SK-N-MC (cell line): ENCODE data around the gene IL12B.
A peak's percentile ranks its signal among the peaks of the same experiment; 100 is the strongest.

Experiments used
- DNase-seq: peaks from one replicate; pipeline ENCODE4 v3.0.0-alpha.2; 2011; ENCODE audit warnings: low read depth, low spot score
- H3K27ac ChIP-seq: fragments of 200-600 bp; sonication (generic); 2 replicates; pipeline ENCODE4 v1.5.1; 2016; ENCODE audit warnings: mixed run types
- H3K36me3 ChIP-seq: fragments of 200-600 bp; sonication (generic); 2 replicates; pipeline ENCODE4 v1.6.1; 2017; ENCODE audit warnings: antibody characterized with exemption, low read length, mixed read lengths; ENCODE audit not compliant: insufficient read depth
- H3K4me3 ChIP-seq: fragments of 200-600 bp; sonication (generic); 2 replicates; pipeline ENCODE4 v1.5.1; 2016
- H3K9ac ChIP-seq: fragments of 200-600 bp; sonication (generic); 2 replicates; pipeline ENCODE4 v1.8.0; 2017; ENCODE audit warnings: mixed run types, mixed read lengths; ENCODE audit not compliant: insufficient read length
- H3K9me3 ChIP-seq: fragments of 200-600 bp; sonication (generic); 2 replicates; pipeline ENCODE4 v1.6.1; 2017; ENCODE audit warnings: low read depth, mild to moderate bottlenecking, antibody characterized with exemption, low read length, moderate library complexity, mixed read lengths
- EZH2 ChIP-seq: fragments of 200-600 bp; sonication (generic); IDR thresholded peaks from one replicate; pipeline ENCODE4 v1.6.1; 2017; ENCODE audit warnings: antibody characterized with exemption
- FOXP2 ChIP-seq: optimal IDR thresholded peaks from 2 replicates; pipeline ENCODE3; 2011; ENCODE audit warnings: mild to moderate bottlenecking, moderate library complexity; ENCODE audit not compliant: insufficient read depth; ENCODE audit errors: extremely low read length, control extremely low read depth
- POLR2AphosphoS5 ChIP-seq: IDR thresholded peaks from 2 replicates; pipeline ENCODE4 v1.6.1; 2012; ENCODE audit warnings: mild to moderate bottlenecking, low read depth, low read length, borderline replicate concordance

The IL12B gene

GRCh38 chr5:159338118-159338517 is 7.8 kb upstream of the IL12B start:
- Histone ChIP-seq H3K27ac (no peak overlapping the region), H3K36me3 (no peaks in the 10 kb centered on the region), H3K9me3 (no peaks in the 10 kb centered on the region), H3K4me3 (no peak overlapping the region), H3K9ac (no peak overlapping the region)
- no peak for DNase-seq
- TF ChIP-seq POLR2AphosphoS5 = no peak
- TF ChIP-seq EZH2 = no peak
- TF ChIP-seq FOXP2 = no peak

- DNase-seq = no peak
- H3K36me3 ChIP-seq = no peaks in the 10 kb centered on the region
- H3K27ac ChIP-seq = no peak overlapping the region
- H3K9ac ChIP-seq = no peak overlapping the region
- no peaks in the 10 kb centered on the region for H3K9me3 ChIP-seq
- TF ChIP-seq FOXP2 (no peak), EZH2 (no peak), POLR2AphosphoS5 (no peak)
- H3K4me3 ChIP-seq = no peak overlapping the region
Measured at GRCh38 chr5:159337016-159337955, 7.0 kb upstream of the IL12B start.

GRCh38 chr5:159336586-159336985 is 6.3 kb upstream of the IL12B start:
- no peak for DNase-seq
- no peak overlapping the region for H3K4me3 ChIP-seq
- H3K36me3 ChIP-seq = no peaks in the 10 kb centered on the region
- TF ChIP-seq FOXP2 (no peak), EZH2 (no peak), POLR2AphosphoS5 (no peak)
- no peak overlapping the region for H3K9ac ChIP-seq
- no peak overlapping the region for H3K27ac ChIP-seq
- no peaks in the 10 kb centered on the region for H3K9me3 ChIP-seq

- Histone ChIP-seq H3K4me3 (no peak overlapping the region), H3K9me3 (no peaks in the 10 kb centered on the region), H3K36me3 (no peaks in the 10 kb centered on the region), H3K9ac (no peak overlapping the region), H3K27ac (no peak overlapping the region)
- DNase-seq = no peak
- TF ChIP-seq FOXP2 = no peak
Measured at GRCh38 chr5:159333545-159333925, 3.2 kb upstream of the IL12B start.

- H3K9ac ChIP-seq = no peak overlapping the region
- H3K4me3 ChIP-seq = no peak overlapping the region
Measured at GRCh38 chr5:159332800-159333544, 2.7 kb upstream of the IL12B start.

GRCh38 chr5:159331093-159331973 is 1.0 kb upstream of the IL12B start:
- TF ChIP-seq EZH2 (no peak), FOXP2 (no peak), POLR2AphosphoS5 (no peak)
- H3K9ac ChIP-seq = peak overlapping the region; percentile 52
- H3K4me3 ChIP-seq = peak overlapping the region; percentile 77
- no peaks in the 10 kb centered on the region for H3K9me3 ChIP-seq
- no peak for DNase-seq
- no peak overlapping the region for H3K27ac ChIP-seq
- H3K36me3 ChIP-seq = no peaks in the 10 kb centered on the region

More at GRCh38 chr5:159332800-159333544, 2.7 kb upstream of the IL12B start:
- Histone ChIP-seq H3K27ac (no peak overlapping the region), H3K9me3 (no peaks in the 10 kb centered on the region), H3K36me3 (no peaks in the 10 kb centered on the region)
- TF ChIP-seq EZH2 = no peak
- no peak for TF ChIP-seq FOXP2
- TF ChIP-seq POLR2AphosphoS5 = no peak
- DNase-seq = no peak

GRCh38 chr5:159324986-159325385 is 5.3 kb downstream of the IL12B start:
- Histone ChIP-seq H3K9me3 (no peaks in the 10 kb centered on the region), H3K27ac (no peak overlapping the region), H3K4me3 (no peak overlapping the region), H3K36me3 (no peaks in the 10 kb centered on the region), H3K9ac (no peak overlapping the region)
- DNase-seq = no peak
- TF ChIP-seq EZH2 (no peak), FOXP2 (no peak), POLR2AphosphoS5 (no peak)

GRCh38 chr5:159324102-159324755 is 6.1 kb downstream of the IL12B start:
- H3K9ac ChIP-seq = no peak overlapping the region
- H3K4me3 ChIP-seq = no peak overlapping the region
- H3K9me3 ChIP-seq = no peaks in the 10 kb centered on the region
- DNase-seq = no peak
- H3K27ac ChIP-seq = no peak overlapping the region
- no peaks in the 10 kb centered on the region for H3K36me3 ChIP-seq
- no peak for TF ChIP-seq EZH2
- TF ChIP-seq POLR2AphosphoS5 = no peak
- no peak for TF ChIP-seq FOXP2
